ENCODE measurements around the gene FMO5. TPM values are rescaled to one million over a fixed set of nuclear protein-coding genes. Genes with fewer than 3 reads are reported as not detected.

Gene FMO5
- total and polyA plus RNA-seq, 2 experiments from 2014 or later, result 0.73 to 0.84 TPM

GRCh38 chr1:147264158-147264768 is 39.1 kb upstream of the FMO5 start (continued):
- no peak for TF ChIP-seq REST (IDR thresholded peaks at IDR 0.05; ENCODE audit: unreplicated experiment)
- TF ChIP-seq NANOG (IDR thresholded peaks at IDR 0.05; ENCODE audit: borderline replicate concordance), result no peak

GRCh38 chr1:147260956-147261355 is 35.8 kb upstream of the FMO5 start:
- no peak for DNase-seq (ENCODE audit: low spot score)
- ATAC-seq, result no peak
- H2AFZ ChIP-seq, result no peak overlapping the region
- peaks cover 5% of the 10 kb centered on the region; the same call in 1 of the 2 replicates for H4K20me1 ChIP-seq (replicated peaks; ENCODE audit: insufficient read depth)
- no peaks in the 10 kb centered on the region for H3K27me3 ChIP-seq (ENCODE audit: insufficient read depth)
- H3K4me3 Mint-ChIP-seq, result no peak overlapping the region
- no peak overlapping the region for H3K4me2 ChIP-seq
- no peaks in the 10 kb centered on the region for H3K9me3 Mint-ChIP-seq
- peaks cover 31% of the 10 kb centered on the region; the same call in 1 of the 2 replicates for H3K36me3 ChIP-seq (ENCODE audit: insufficient read depth)
- no peak overlapping the region for H3K4me3 ChIP-seq
- peaks cover 47% of the 10 kb centered on the region for H3K36me3 Mint-ChIP-seq (ENCODE audit: low read depth)
- H3K79me2 ChIP-seq (replicated peaks; ENCODE audit: insufficient read depth), result peaks cover 12% of the 10 kb centered on the region
- H3K4me1 ChIP-seq (ENCODE audit: insufficient read depth), result no peaks in the 10 kb centered on the region
- TF ChIP-seq POLR2AphosphoS5 (IDR thresholded peaks at IDR 0.05; ENCODE audit: low read depth) (no peak), REST (IDR thresholded peaks at IDR 0.05; ENCODE audit: unreplicated experiment) (no peak), STAT1 (IDR thresholded peaks at IDR 0.05; ENCODE audit: unreplicated experiment) (no peak), ZNF114 (CRISPR knock-in tag; IDR thresholded peaks at IDR 0.05) (no peak)
- H3K9me2 ChIP-seq (ENCODE audit: insufficient read depth), result no peaks in the 10 kb centered on the region
- H3K27ac ChIP-seq (ENCODE audit: low read depth), result no peak overlapping the region
- H3K4me1 Mint-ChIP-seq, result no peaks in the 10 kb centered on the region
- peaks cover 2% of the 10 kb centered on the region for H3K27me3 Mint-ChIP-seq (ENCODE audit: insufficient read depth, low read depth, poor library complexity)
- no peaks in the 10 kb centered on the region for H3F3A ChIP-seq (replicated peaks; ENCODE audit: low read depth)
- H3K27ac Mint-ChIP-seq, result no peak overlapping the region

- Histone ChIP-seq H3K27me3 (ENCODE audit: insufficient read depth) (no peaks in the 10 kb centered on the region), H3K27ac (ENCODE audit: low read depth) (no peak overlapping the region), H4K20me1 (replicated peaks; ENCODE audit: insufficient read depth) (no peaks in the 10 kb centered on the region; the same call in none of the 2 replicates), H3K79me2 (replicated peaks; ENCODE audit: insufficient read depth) (peaks cover 96% of the 10 kb centered on the region), H3K4me3 (no peak overlapping the region), H3F3A (replicated peaks; ENCODE audit: low read depth) (no peaks in the 10 kb centered on the region; the same call in 1 of the 2 replicates), H3K9me2 (ENCODE audit: insufficient read depth) (no peaks in the 10 kb centered on the region), H3K36me3 (ENCODE audit: insufficient read depth) (0 out of 2 replicates have a peak, but pooled peaks cover 3% of the 10 kb centered on the region), H2AFZ (no peak overlapping the region), H3K4me2 (no peak overlapping the region), H3K4me1 (ENCODE audit: insufficient read depth) (0 out of 2 replicates have a peak, but pooled peaks cover 10% of the 10 kb centered on the region)
- ATAC-seq, result no peak; the same call in 2 of the 3 replicates
- H3K4me1 Mint-ChIP-seq, result peaks cover 22% of the 10 kb centered on the region
- no peaks in the 10 kb centered on the region for H3K9me3 Mint-ChIP-seq
- H3K27me3 Mint-ChIP-seq (ENCODE audit: insufficient read depth, low read depth, poor library complexity), result peaks cover 2% of the 10 kb centered on the region
- no peak overlapping the region for H3K4me3 Mint-ChIP-seq
- H3K27ac Mint-ChIP-seq, result no peak overlapping the region
- peaks cover 27% of the 10 kb centered on the region for H3K36me3 Mint-ChIP-seq (ENCODE audit: low read depth)
- DNase-seq (ENCODE audit: low spot score), result no peak
- TF ChIP-seq, protein P1, sequence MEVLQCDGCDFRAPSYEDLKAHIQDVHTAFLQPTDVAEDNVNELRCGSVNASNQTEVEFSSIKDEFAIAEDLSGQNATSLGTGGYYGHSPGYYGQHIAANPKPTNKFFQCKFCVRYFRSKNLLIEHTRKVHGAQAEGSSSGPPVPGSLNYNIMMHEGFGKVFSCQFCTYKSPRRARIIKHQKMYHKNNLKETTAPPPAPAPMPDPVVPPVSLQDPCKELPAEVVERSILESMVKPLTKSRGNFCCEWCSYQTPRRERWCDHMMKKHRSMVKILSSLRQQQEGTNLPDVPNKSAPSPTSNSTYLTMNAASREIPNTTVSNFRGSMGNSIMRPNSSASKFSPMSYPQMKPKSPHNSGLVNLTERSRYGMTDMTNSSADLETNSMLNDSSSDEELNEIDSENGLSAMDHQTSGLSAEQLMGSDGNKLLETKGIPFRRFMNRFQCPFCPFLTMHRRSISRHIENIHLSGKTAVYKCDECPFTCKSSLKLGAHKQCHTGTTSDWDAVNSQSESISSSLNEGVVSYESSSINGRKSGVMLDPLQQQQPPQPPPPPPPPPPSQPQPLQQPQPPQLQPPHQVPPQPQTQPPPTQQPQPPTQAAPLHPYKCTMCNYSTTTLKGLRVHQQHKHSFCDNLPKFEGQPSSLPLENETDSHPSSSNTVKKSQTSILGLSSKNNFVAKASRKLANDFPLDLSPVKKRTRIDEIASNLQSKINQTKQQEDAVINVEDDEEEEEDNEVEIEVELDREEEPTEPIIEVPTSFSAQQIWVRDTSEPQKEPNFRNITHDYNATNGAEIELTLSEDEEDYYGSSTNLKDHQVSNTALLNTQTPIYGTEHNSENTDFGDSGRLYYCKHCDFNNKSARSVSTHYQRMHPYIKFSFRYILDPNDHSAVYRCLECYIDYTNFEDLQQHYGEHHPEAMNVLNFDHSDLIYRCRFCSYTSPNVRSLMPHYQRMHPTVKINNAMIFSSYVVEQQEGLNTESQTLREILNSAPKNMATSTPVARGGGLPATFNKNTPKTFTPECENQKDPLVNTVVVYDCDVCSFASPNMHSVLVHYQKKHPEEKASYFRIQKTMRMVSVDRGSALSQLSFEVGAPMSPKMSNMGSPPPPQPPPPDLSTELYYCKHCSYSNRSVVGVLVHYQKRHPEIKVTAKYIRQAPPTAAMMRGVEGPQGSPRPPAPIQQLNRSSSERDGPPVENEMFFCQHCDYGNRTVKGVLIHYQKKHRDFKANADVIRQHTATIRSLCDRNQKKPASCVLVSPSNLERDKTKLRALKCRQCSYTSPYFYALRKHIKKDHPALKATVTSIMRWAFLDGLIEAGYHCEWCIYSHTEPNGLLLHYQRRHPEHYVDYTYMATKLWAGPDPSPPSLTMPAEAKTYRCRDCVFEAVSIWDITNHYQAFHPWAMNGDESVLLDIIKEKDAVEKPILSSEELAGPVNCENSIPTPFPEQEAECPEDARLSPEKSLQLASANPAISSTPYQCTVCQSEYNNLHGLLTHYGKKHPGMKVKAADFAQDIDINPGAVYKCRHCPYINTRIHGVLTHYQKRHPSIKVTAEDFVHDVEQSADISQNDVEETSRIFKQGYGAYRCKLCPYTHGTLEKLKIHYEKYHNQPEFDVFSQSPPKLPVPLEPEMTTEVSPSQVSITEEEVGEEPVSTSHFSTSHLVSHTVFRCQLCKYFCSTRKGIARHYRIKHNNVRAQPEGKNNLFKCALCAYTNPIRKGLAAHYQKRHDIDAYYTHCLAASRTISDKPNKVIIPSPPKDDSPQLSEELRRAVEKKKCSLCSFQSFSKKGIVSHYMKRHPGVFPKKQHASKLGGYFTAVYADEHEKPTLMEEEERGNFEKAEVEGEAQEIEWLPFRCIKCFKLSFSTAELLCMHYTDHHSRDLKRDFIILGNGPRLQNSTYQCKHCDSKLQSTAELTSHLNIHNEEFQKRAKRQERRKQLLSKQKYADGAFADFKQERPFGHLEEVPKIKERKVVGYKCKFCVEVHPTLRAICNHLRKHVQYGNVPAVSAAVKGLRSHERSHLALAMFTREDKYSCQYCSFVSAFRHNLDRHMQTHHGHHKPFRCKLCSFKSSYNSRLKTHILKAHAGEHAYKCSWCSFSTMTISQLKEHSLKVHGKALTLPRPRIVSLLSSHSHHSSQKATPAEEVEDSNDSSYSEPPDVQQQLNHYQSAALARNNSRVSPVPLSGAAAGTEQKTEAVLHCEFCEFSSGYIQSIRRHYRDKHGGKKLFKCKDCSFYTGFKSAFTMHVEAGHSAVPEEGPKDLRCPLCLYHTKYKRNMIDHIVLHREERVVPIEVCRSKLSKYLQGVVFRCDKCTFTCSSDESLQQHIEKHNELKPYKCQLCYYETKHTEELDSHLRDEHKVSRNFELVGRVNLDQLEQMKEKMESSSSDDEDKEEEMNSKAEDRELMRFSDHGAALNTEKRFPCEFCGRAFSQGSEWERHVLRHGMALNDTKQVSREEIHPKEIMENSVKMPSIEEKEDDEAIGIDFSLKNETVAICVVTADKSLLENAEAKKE (CRISPR knock-in tag; IDR thresholded peaks at IDR 0.05), result no peak
Measured at GRCh38 chr1:147252540-147252939, 27.4 kb upstream of the FMO5 start.

Data from GM23338 (cell line).